Heart left ventricle (tissue), 16 donors: ENCODE results near the gene HHAT. TPM values are rescaled to one million over a fixed set of nuclear protein-coding genes. Genes with fewer than 3 reads are reported as not detected.

Source experiments
- ATAC-seq, 4 donors: fragments of 200-7000 bp; cut with Tn5 transposase; one replicate each; pipeline ENCODE4 v1.9.1; 2020 to 2022; ENCODE audit warnings: moderate library complexity in 4 of 4, mild to moderate bottlenecking in 3 of 4, moderate number of reproducible peaks in 1 of 4
- DNase-seq, 5 donors: peaks; one replicate each; pipeline ENCODE4 v3.0.0-alpha.2; 2020
- H3K27ac ChIP-seq, 12 donors: fragments of 200-600 bp; sonication (generic) in 4 of 12; one replicate each; pipeline versions ENCODE4 v1.5.0 to v1.8.0; 2016 to 2022; ENCODE audit warnings: mild to moderate bottlenecking in 2 of 12
- H3K27me3 ChIP-seq, 9 donors: fragments of 200-600 bp; sonication (generic) in 2 of 9; one replicate each; pipeline versions ENCODE4 v1.5.1 to v1.8.0; 2016 to 2022; ENCODE audit warnings: mild to moderate bottlenecking in 3 of 9
- H3K36me3 ChIP-seq, 9 donors: fragments of 200-600 bp; sonication (generic) in 2 of 9; one replicate each; pipeline versions ENCODE4 v1.5.0 to v1.8.0; 2018 to 2022; ENCODE audit warnings: mild to moderate bottlenecking in 2 of 9
- H3K4me1 ChIP-seq, 12 donors: fragments of 200-600 bp; sonication (generic) in 4 of 12; one replicate each; pipeline versions ENCODE4 v1.5.0 to v1.8.0; 2016 to 2022; ENCODE audit warnings: mild to moderate bottlenecking in 3 of 12
- H3K4me3 ChIP-seq, 12 donors: fragments of 200-600 bp; sonication (generic) in 4 of 12; one replicate each; pipeline versions ENCODE4 v1.5.0 to v1.8.0; 2017 to 2022; ENCODE audit warnings: mild to moderate bottlenecking in 9 of 12, moderate library complexity in 4 of 12
- H3K9me3 ChIP-seq, 12 donors: fragments of 200-600 bp; sonication (generic) in 4 of 12; one replicate each; pipeline versions ENCODE4 v1.5.0 to v1.8.0; 2016 to 2022; ENCODE audit warnings: mild to moderate bottlenecking in 1 of 12
- POLR2A ChIP-seq, 2 donors: fragments of 450-650 bp; IDR thresholded peaks; one replicate each; pipeline ENCODE4 v1.6.1; 2017; ENCODE audit warnings: antibody characterized with exemption in 2 of 2, mild to moderate bottlenecking in 2 of 2, moderate library complexity in 2 of 2
- WGBS, 4 donors: extraction: QIAGEN DNeasy Blood & Tissue Kit in 2 of 4; methylation state at CpG; one replicate each; pipeline versions ENCODE4 v1.1.5 to v1.1.7; 2013 to 2018; 5-methylcytosine and 5-hydroxymethylcytosine counted together
- intact Hi-C, 10 donors: fragments of 100-400 bp; cut with DNase I; formaldehyde crosslinking; loops; one replicate each; pipeline versions ENCODE4 v1.11.1 to v1.14.2; 2022
- polyA plus RNA-seq, 2 donors: library from polyadenylated mRNA; stranded (reverse); fragments of 200-250 nt; gene quantifications; one replicate each; pipeline ENCODE4 v1.2.3, GENCODE V29; 2013
- total RNA-seq, 9 donors: library from RNA; depleted of rRNA in 2 of 9; stranded (reverse); fragments of >200 nt in 2 of 9; fragmentation: NEBNext Ultra II Directional in 3 of 9; extraction: Animal tissue kit (Norgen Biotek cat#: 25700) in 3 of 9; gene quantifications; one replicate each; pipeline versions ENCODE4 v1.1.0 to v1.2.4, GENCODE V29; 2016 to 2023
- TF ChIP-seq, protein P1 (sequence below), 12 donors: fragments of 200-600 bp; sonication (generic) in 4 of 12; IDR thresholded peaks; one replicate each; pipeline versions ENCODE4 v1.5.0 to v1.8.0; 2018 to 2022; ENCODE audit warnings: antibody characterized with exemption in 12 of 12, mild to moderate bottlenecking in 5 of 12
- donor health status: ischemic (EF 13 %, LVEDD 7.1; RV severe dilation, severe dysfunction).
- donor health status: healthy with polysubstance abuse.
- donor health status: DM: no; HTN: yes; CAD: no.
- donor health status: DM: no; HTN: no; CAD: no.
- donor health status: ischemic (EF 25% LVEDD 6.9; RV normal size, moderate dysfunction).
- donor health status: ischemic (EF 25% LVEDD 5.7; RV mildly dilated, moderate dysfunction).
- donor health status: healthy.
- donor health status: DM: yes; HTN: yes; CAD: no.
- donor health status: ischemic (EF 35%, LVEDD 5.7; RV mildly dilated, moderate dysfunction).
- donor health status: nonischemic (EF 11% LVEDD 7.7; RV severe dilation, severe dysfunction).
- donor health status: DM: yes; HTN: yes; CAD: no.
- donor health status: PGD.
- donor health status: ischemic (EF 29% LVEDD 5.4; RV normal size, mild dysfunction).
- donor health status: nonischemic (EF 23%, LVEDD 6.1; RV moderate dilation, normal function).

HHAT gene
- total and polyA plus RNA-seq, 11 donors = 0.98 to 4.7 (median 2.8) TPM

DNA sequence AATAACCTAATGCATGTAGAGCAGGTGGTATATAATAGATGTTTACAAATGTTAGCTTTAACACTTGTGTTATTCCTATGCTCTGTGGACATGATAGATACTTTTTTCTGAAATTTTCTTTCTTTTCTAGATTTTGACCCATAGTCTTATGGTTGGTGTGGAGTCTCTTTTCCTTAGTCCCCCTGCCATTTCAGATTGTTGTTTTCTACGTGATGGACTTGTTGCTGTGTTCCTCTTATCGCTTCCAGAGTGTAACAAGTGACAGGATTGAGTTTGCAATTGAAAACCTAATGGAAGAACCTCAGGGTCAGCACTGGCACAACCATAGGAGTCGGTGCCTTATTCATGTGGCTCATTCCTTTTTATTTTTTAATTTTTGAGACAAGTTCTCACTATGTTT is 136.4 kb downstream of the HHAT start:
- no peak for ATAC-seq

DNA sequence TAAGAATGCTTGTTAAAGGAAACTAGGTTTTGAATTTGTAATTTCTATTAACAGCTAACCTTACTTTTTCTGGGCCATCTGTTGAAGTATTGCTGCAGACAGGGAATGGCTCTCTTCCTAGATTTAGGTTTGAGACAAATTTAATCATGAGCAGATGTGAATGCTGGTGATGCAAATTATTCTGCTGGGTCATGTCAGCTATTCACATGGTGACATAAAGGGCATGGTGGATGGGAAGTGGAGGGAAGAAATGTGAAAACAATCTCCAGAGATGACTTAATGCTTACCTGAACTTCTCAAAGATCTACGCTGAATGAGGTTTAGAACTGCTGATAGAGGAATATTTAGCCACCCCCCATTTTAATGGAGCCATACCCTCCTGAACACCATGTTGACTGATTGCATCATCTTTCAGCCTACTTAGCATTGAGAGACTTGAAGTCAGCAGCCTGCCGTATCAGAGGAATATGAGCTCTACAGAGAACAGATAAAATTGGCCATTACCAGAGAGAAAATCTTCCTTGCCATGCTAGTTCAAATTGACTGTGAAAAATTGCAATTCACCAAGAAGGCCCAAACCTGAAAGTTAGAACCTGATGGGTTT is 138.8 kb downstream of the HHAT start:
- Histone ChIP-seq H3K36me3 (no peaks in the 10 kb centered on the region), H3K4me3 (no peak overlapping the region), H3K4me1 (no peaks in the 10 kb centered on the region), H3K27me3 (no peaks in the 10 kb centered on the region), H3K27ac (no peak overlapping the region), H3K9me3 (no peaks in the 10 kb centered on the region)
- ATAC-seq (no peak), DNase-seq (no peak)
- intact Hi-C loops = no loop called here
- TF ChIP-seq, protein P1, sequence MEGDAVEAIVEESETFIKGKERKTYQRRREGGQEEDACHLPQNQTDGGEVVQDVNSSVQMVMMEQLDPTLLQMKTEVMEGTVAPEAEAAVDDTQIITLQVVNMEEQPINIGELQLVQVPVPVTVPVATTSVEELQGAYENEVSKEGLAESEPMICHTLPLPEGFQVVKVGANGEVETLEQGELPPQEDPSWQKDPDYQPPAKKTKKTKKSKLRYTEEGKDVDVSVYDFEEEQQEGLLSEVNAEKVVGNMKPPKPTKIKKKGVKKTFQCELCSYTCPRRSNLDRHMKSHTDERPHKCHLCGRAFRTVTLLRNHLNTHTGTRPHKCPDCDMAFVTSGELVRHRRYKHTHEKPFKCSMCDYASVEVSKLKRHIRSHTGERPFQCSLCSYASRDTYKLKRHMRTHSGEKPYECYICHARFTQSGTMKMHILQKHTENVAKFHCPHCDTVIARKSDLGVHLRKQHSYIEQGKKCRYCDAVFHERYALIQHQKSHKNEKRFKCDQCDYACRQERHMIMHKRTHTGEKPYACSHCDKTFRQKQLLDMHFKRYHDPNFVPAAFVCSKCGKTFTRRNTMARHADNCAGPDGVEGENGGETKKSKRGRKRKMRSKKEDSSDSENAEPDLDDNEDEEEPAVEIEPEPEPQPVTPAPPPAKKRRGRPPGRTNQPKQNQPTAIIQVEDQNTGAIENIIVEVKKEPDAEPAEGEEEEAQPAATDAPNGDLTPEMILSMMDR (IDR thresholded peaks at IDR 0.05) = no peak
- TF ChIP-seq POLR2A (IDR thresholded peaks at IDR 0.05) = no peak
- 86 to 96% (median 91%) methylated on average over 2 of the region's 2 CpGs for WGBS, 4 donors

More for the DNA sequence above, 136.4 kb downstream of the HHAT start:
- H3K36me3 ChIP-seq = no peaks in the 10 kb centered on the region
- WGBS, 4 donors = 91 to 95% (median 92%) methylated on average over 3 of the region's 3 CpGs
- no peak for TF ChIP-seq POLR2A (IDR thresholded peaks at IDR 0.05)
- TF ChIP-seq, protein P1 (IDR thresholded peaks at IDR 0.05) = no peak
- no peaks in the 10 kb centered on the region for H3K27me3 ChIP-seq
- DNase-seq = no peak
- no peaks in the 10 kb centered on the region for H3K9me3 ChIP-seq
- no peak overlapping the region for H3K27ac ChIP-seq
- intact Hi-C loops = no loop called here
- no peaks in the 10 kb centered on the region for H3K4me1 ChIP-seq
- H3K4me3 ChIP-seq = no peak overlapping the region

- DNase-seq = no peak
- WGBS, 4 donors = 83 to 89% (median 88%) methylated on average over 3 of the region's 3 CpGs
- ATAC-seq = no peak
- no peak overlapping the region for H3K27ac ChIP-seq
- no peaks in the 10 kb centered on the region for H3K27me3 ChIP-seq
- no peak for TF ChIP-seq POLR2A (IDR thresholded peaks at IDR 0.05)
- TF ChIP-seq, protein P1 (IDR thresholded peaks at IDR 0.05) = no peak
- intact Hi-C loops = no loop called here
- no peak overlapping the region for H3K4me3 ChIP-seq
- H3K9me3 ChIP-seq = no peaks in the 10 kb centered on the region
- H3K4me1 ChIP-seq = no peaks in the 10 kb centered on the region
- H3K36me3 ChIP-seq = no peaks in the 10 kb centered on the region
Measured at GRCh38 chr1:210469441-210469840, 140.7 kb downstream of the HHAT start.

GRCh38 chr1:210475321-210475720 is 146.6 kb downstream of the HHAT start:
- H3K27me3 ChIP-seq = no peaks in the 10 kb centered on the region
- intact Hi-C loops = loop anchor here in 1 of 10 donors (10.0 kb wide), 1 partner anchor 89 kb away; no protein-coding TSS in a partner anchor
- DNase-seq (no peak), ATAC-seq (no peak)
- no peak overlapping the region for H3K4me3 ChIP-seq
- H3K36me3 ChIP-seq = no peaks in the 10 kb centered on the region
- peaks cover 0 to 8% (median 0%) of the 10 kb centered on the region in 12 donors for H3K4me1 ChIP-seq
- TF ChIP-seq, protein P1 (IDR thresholded peaks at IDR 0.05) = no peak
- TF ChIP-seq POLR2A (IDR thresholded peaks at IDR 0.05) = no peak
- no peaks in the 10 kb centered on the region for H3K9me3 ChIP-seq
- H3K27ac ChIP-seq = no peak overlapping the region
